ENCODE data around the gene OARD1.

DNA sequence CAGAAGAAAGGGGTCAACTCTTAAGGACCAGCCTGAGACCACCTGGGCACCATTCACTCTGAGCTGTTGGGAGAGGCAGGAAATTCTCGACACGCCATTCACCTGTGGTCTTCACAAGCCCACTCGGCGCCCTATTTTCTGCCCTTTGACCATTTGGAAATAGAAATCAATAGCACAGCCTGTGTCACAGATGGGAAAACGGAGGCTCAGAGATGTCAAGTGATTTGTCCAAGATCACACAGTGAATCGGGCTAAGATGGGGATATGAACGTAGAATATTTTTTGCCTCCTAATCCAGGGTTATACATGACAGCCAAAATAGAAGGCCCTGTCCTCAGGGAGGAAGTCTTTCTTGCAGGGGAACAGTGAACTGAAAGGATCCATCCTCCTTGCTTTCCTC lies 22.2 kb downstream of the OARD1 start:
- TF ChIP-seq, protein P1, sequence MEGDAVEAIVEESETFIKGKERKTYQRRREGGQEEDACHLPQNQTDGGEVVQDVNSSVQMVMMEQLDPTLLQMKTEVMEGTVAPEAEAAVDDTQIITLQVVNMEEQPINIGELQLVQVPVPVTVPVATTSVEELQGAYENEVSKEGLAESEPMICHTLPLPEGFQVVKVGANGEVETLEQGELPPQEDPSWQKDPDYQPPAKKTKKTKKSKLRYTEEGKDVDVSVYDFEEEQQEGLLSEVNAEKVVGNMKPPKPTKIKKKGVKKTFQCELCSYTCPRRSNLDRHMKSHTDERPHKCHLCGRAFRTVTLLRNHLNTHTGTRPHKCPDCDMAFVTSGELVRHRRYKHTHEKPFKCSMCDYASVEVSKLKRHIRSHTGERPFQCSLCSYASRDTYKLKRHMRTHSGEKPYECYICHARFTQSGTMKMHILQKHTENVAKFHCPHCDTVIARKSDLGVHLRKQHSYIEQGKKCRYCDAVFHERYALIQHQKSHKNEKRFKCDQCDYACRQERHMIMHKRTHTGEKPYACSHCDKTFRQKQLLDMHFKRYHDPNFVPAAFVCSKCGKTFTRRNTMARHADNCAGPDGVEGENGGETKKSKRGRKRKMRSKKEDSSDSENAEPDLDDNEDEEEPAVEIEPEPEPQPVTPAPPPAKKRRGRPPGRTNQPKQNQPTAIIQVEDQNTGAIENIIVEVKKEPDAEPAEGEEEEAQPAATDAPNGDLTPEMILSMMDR (IDR thresholded peaks at IDR 0.05; ENCODE audit: low read length) = no peak
- TF ChIP-seq EZH2 (optimal IDR thresholded peaks at IDR 0.05; ENCODE audit: low read depth, low read length) (no peak), EZH2phosphoT487 (IDR thresholded peaks at IDR 0.05; ENCODE audit: low read length) (no peak)

Measured in MM.1S (cell line).